ENCODE data around the gene KAT2B. TPM values are rescaled to one million over a fixed set of nuclear protein-coding genes. Genes with fewer than 3 reads are reported as not detected.

Gene KAT2B
- total RNA-seq, 1 donor from 2014 or later, result 52.6 TPM

- ATAC-seq (peak; percentile 64), DNase-seq (no peak)
- Histone ChIP-seq H3K4me3 (no peak overlapping the region), H3K27ac (peak overlapping the region; percentile 79), H3K4me1 (peaks cover 53% of the 10 kb centered on the region), H3K36me3 (no peaks in the 10 kb centered on the region), H3K27me3 (no peaks in the 10 kb centered on the region), H3K9me3 (no peaks in the 10 kb centered on the region)
- no peak for TF ChIP-seq CTCF (IDR thresholded peaks at IDR 0.05)
- intact Hi-C loops (cut with DNase I), result no loop called here
Observed at GRCh38 chr3:20056725-20057611, 16.7 kb downstream of the KAT2B start.

GRCh38 chr3:20057612-20058180, 17.4 kb downstream of the KAT2B start:
- no peaks in the 10 kb centered on the region for H3K9me3 ChIP-seq
- ATAC-seq (no peak), DNase-seq (no peak)
- no peaks in the 10 kb centered on the region for H3K27me3 ChIP-seq
- no peak overlapping the region for H3K4me3 ChIP-seq
- intact Hi-C loops (cut with DNase I), result no loop called here
- TF ChIP-seq CTCF (IDR thresholded peaks at IDR 0.05), result no peak
- peak overlapping the region; percentile 79 for H3K27ac ChIP-seq
- H3K4me1 ChIP-seq, result peaks cover 53% of the 10 kb centered on the region
- H3K36me3 ChIP-seq, result no peaks in the 10 kb centered on the region

- H3K4me3 ChIP-seq, result no peak overlapping the region
- ATAC-seq, result no peak
- peaks cover 43% of the 10 kb centered on the region for H3K4me1 ChIP-seq
- H3K27me3 ChIP-seq, result no peaks in the 10 kb centered on the region
- intact Hi-C loops (cut with DNase I), result no loop called here
- no peak overlapping the region for H3K27ac ChIP-seq
- no peaks in the 10 kb centered on the region for H3K36me3 ChIP-seq
- DNase-seq, result no peak
- H3K9me3 ChIP-seq, result no peaks in the 10 kb centered on the region
- no peak for TF ChIP-seq CTCF (IDR thresholded peaks at IDR 0.05)
Observed at GRCh38 chr3:20059929-20060328, 19.7 kb downstream of the KAT2B start.

GRCh38 chr3:20060974-20061685, 20.9 kb downstream of the KAT2B start:
- no peak for TF ChIP-seq CTCF (IDR thresholded peaks at IDR 0.05)
- H3K27ac ChIP-seq, result peak overlapping the region; percentile 24
- H3K4me3 ChIP-seq, result peak overlapping the region; percentile 21
- no peaks in the 10 kb centered on the region for H3K9me3 ChIP-seq
- intact Hi-C loops (cut with DNase I), result no loop called here
- no peaks in the 10 kb centered on the region for H3K27me3 ChIP-seq
- ATAC-seq (peak; percentile 80), DNase-seq (no peak)
- no peaks in the 10 kb centered on the region for H3K36me3 ChIP-seq
- H3K4me1 ChIP-seq, result peaks cover 37% of the 10 kb centered on the region

GRCh38 chr3:20062996-20063395, 22.8 kb downstream of the KAT2B start:
- Histone ChIP-seq H3K4me3 (no peak overlapping the region), H3K27ac (no peak overlapping the region), H3K4me1 (peaks cover 23% of the 10 kb centered on the region), H3K27me3 (no peaks in the 10 kb centered on the region), H3K9me3 (no peaks in the 10 kb centered on the region), H3K36me3 (no peaks in the 10 kb centered on the region)
- no peak for TF ChIP-seq CTCF (IDR thresholded peaks at IDR 0.05)
- intact Hi-C loops (cut with DNase I), result no loop called here
- ATAC-seq, result no peak
- no peak for DNase-seq
